HG03378 (cell line): ENCODE measurements around the gene NDUFB4.
"Not testable (repeated sequence)": the region's sequence is repeated elsewhere in the genome, so short reads cannot be mapped to it uniquely, and the experiment has no call there.

Source experiments
- ATAC-seq: cut with Tn5 transposase; IDR thresholded peaks from one replicate; pipeline ENCODE4 v1.9.1; 2021; ENCODE audit warnings: mild to moderate bottlenecking, moderate library complexity; ENCODE audit not compliant: unreplicated experiment

The NDUFB4 gene

GRCh38 chr3:120569222-120570057 lies 26.7 kb upstream of the NDUFB4 start:
- no peak for ATAC-seq

GRCh38 chr3:120572027-120572426 lies 24.1 kb upstream of the NDUFB4 start:
- no peak for ATAC-seq

- no peak for ATAC-seq
These were observed 8.7 kb upstream of the NDUFB4 start for GRCh38 chr3:120587332-120587975.

GRCh38 chr3:120595788-120596115 lies 384 bp upstream of the NDUFB4 start:
- no peak for ATAC-seq

- no peak for ATAC-seq
These were observed 702 bp downstream of the NDUFB4 start for GRCh38 chr3:120596853-120597223.

- peak; percentile 38 for ATAC-seq
These were observed 1.4 kb downstream of the NDUFB4 start for GRCh38 chr3:120597445-120598049.

GRCh38 chr3:120599211-120599610 lies 3.1 kb downstream of the NDUFB4 start:
- ATAC-seq = no peak

- no peak for ATAC-seq
These were observed 5.4 kb downstream of the NDUFB4 start for GRCh38 chr3:120601554-120601953.

GRCh38 chr3:120602682-120603081 lies 6.5 kb downstream of the NDUFB4 start:
- no peak for ATAC-seq

- ATAC-seq = no peak
These were observed 8.2 kb downstream of the NDUFB4 start for GRCh38 chr3:120604382-120604781.

- ATAC-seq = no peak
These were observed 8.6 kb downstream of the NDUFB4 start for GRCh38 chr3:120604784-120605183.

GRCh38 chr3:120608506-120608905 lies 12.4 kb downstream of the NDUFB4 start:
- ATAC-seq = no peak

- no peak for ATAC-seq
These were observed 18.6 kb downstream of the NDUFB4 start for GRCh38 chr3:120614765-120615164.

GRCh38 chr3:120615847-120616609 lies 19.9 kb downstream of the NDUFB4 start:
- ATAC-seq = no peak

GRCh38 chr3:120616745-120617144 lies 20.6 kb downstream of the NDUFB4 start:
- ATAC-seq = not testable (repeated sequence)

- no peak for ATAC-seq
These were observed 26.3 kb downstream of the NDUFB4 start for GRCh38 chr3:120622457-120622856.

- ATAC-seq = no peak
These were observed 27.0 kb downstream of the NDUFB4 start for GRCh38 chr3:120622870-120623726.

GRCh38 chr3:120623727-120624093 lies 27.6 kb downstream of the NDUFB4 start:
- ATAC-seq = no peak

- no peak for ATAC-seq
These were observed 29.0 kb downstream of the NDUFB4 start for GRCh38 chr3:120625159-120625586.

- ATAC-seq = no peak
These were observed 38.4 kb downstream of the NDUFB4 start for GRCh38 chr3:120634539-120634938.
